Left ventricle myocardium superior (tissue), 1 donor: Measurements from ENCODE around the gene MSI1. TPM values are rescaled to one million over a fixed set of nuclear protein-coding genes. Genes with fewer than 3 reads are reported as not detected.
"Not testable (repeated sequence)": the region's sequence is repeated elsewhere in the genome, so short reads cannot be mapped to it uniquely, and the experiment has no call there.

Source experiments
- ATAC-seq: fragments of 200-7000 bp; cut with Tn5 transposase; one replicate; pipeline ENCODE4 v1.9.1; 2020; ENCODE audit warnings: mild to moderate bottlenecking, moderate library complexity
- DNase-seq: peaks from one replicate; pipeline ENCODE4 v3.0.0-alpha.2; 2020
- intact Hi-C: fragments of 100-400 bp; cut with micrococcal nuclease; formaldehyde crosslinking; loops from one replicate; pipeline ENCODE4 v1.11.0; 2022
- total RNA-seq: library from RNA; stranded (reverse); fragmentation: NEBNext Ultra II Directional; extraction: Animal tissue kit (Norgen Biotek cat#: 25700); gene quantifications from one replicate; pipeline ENCODE4 v1.2.1, GENCODE V29; 2021
- donor health status: DM: no; HTN: yes; CAD: no; lungs with severe emphysema.

The MSI1 gene
- total RNA-seq, 1 donor from 2014 or later = 6.8 TPM

GRCh38 chr12:120337730-120338129 is 31.2 kb downstream of the MSI1 start:
- intact Hi-C loops = no loop called here
- no peak for DNase-seq
- no peak for ATAC-seq

- DNase-seq, intact Hi-C loops, ATAC-seq: not testable (repeated sequence)
These were observed 32.6 kb downstream of the MSI1 start for GRCh38 chr12:120336392-120336791.

- intact Hi-C loops, ATAC-seq: not testable (repeated sequence)
- peak; percentile 80 for DNase-seq
These were observed 33.5 kb downstream of the MSI1 start for GRCh38 chr12:120335447-120335846.

- DNase-seq (no peak), ATAC-seq (no peak)
- intact Hi-C loops = no loop called here
These were observed 36.4 kb downstream of the MSI1 start for GRCh38 chr12:120332523-120332922.

- no peak for ATAC-seq
- intact Hi-C loops = no loop called here
- no peak for DNase-seq
These were observed 36.9 kb downstream of the MSI1 start for GRCh38 chr12:120332041-120332440.

GRCh38 chr12:120331390-120331789 is 37.6 kb downstream of the MSI1 start:
- intact Hi-C loops = no loop called here
- DNase-seq = no peak
- ATAC-seq = no peak

- ATAC-seq = no peak
- no peak for DNase-seq
- intact Hi-C loops = no loop called here
These were observed 40.7 kb downstream of the MSI1 start for GRCh38 chr12:120328228-120328627.

- intact Hi-C loops = no loop called here
These were observed 41.4 kb downstream of the MSI1 start, which contains the start of gene PLA2G1B for GRCh38 chr12:120327593-120327992. PLA2G1B (minus strand) TSS chr12:120327779; CDS start chr12:120327753, 26 bp downstream.

GRCh38 chr12:120324841-120325417 is 44.0 kb downstream of the MSI1 start:
- no peak for ATAC-seq
- intact Hi-C loops = no loop called here
- no peak for DNase-seq

More at GRCh38 chr12:120327593-120327992, 41.4 kb downstream of the MSI1 start, which contains the start of gene PLA2G1B:
- no peak for ATAC-seq
- DNase-seq = no peak

- intact Hi-C loops = no loop called here
- no peak for ATAC-seq
- DNase-seq = no peak
These were observed 45.2 kb downstream of the MSI1 start for GRCh38 chr12:120323772-120324171.

GRCh38 chr12:120321382-120322202 is 47.4 kb downstream of the MSI1 start:
- DNase-seq = no peak
- no peak for ATAC-seq
- intact Hi-C loops = no loop called here

- peak; percentile 100 for DNase-seq
- ATAC-seq = peak; percentile 99
- intact Hi-C loops = no loop called here
These were observed 51.5 kb downstream of the MSI1 start for GRCh38 chr12:120317224-120318105.

GRCh38 chr12:120316798-120317223 is 52.2 kb downstream of the MSI1 start:
- intact Hi-C loops = no loop called here
- peak; percentile 5 for ATAC-seq
- no peak for DNase-seq

GRCh38 chr12:120314220-120314619 is 54.7 kb downstream of the MSI1 start:
- no peak for ATAC-seq
- DNase-seq = no peak
- intact Hi-C loops = no loop called here

GRCh38 chr12:120301962-120302815 is 66.8 kb downstream of the MSI1 start, which contains the start of gene SIRT4:
SIRT4 (plus strand) TSS chr12:120302321; CDS start chr12:120303562, 1,241 bp downstream.
- intact Hi-C loops = no loop called here

GRCh38 chr12:120292661-120293531 is 76.1 kb downstream of the MSI1 start, which contains the start of gene RNU4-1:
RNU4-1 (minus strand) TSS chr12:120293237.
- DNase-seq (no peak), ATAC-seq (peak; percentile 65)
- intact Hi-C loops = no loop called here

More at GRCh38 chr12:120301962-120302815, 66.8 kb downstream of the MSI1 start, which contains the start of gene SIRT4:
- peak; percentile 97 for ATAC-seq
- DNase-seq = peak; percentile 89

GRCh38 chr12:120292411-120292660 is 76.6 kb downstream of the MSI1 start:
- ATAC-seq = peak; percentile 4
- no peak for DNase-seq
- intact Hi-C loops = no loop called here
